K562 (cell line): Measurements from ENCODE around the gene UPK2. TPM values are rescaled to one million over a fixed set of nuclear protein-coding genes. Genes with fewer than 3 reads are reported as not detected.

Source experiments
- CAMTA2 ChIP-seq: fragments of 250-450 bp; sonication (Bioruptor Pico); conservative IDR thresholded peaks from 2 replicates; pipeline ENCODE4 v1.5.1; 2022
- CCNT2 ChIP-seq: IDR thresholded peaks from 2 replicates; pipeline ENCODE4 v1.6.1; 2011; ENCODE audit warnings: borderline replicate concordance, low read depth, mild to moderate bottlenecking, moderate library complexity, mixed read lengths, low read length; ENCODE audit not compliant: insufficient read length; ENCODE audit errors: extremely low read depth
- KAT8 ChIP-seq: fragments of 450-650 bp; IDR thresholded peaks from 2 replicates; pipeline ENCODE4 v1.6.1; 2016; ENCODE audit warnings: low read depth, mild to moderate bottlenecking
- MGA ChIP-seq: fragments of 450-650 bp; IDR thresholded peaks from 2 replicates; pipeline ENCODE4 v1.6.1; 2016; ENCODE audit warnings: mild to moderate bottlenecking, moderate library complexity
- MYBL2 ChIP-seq, 2 experiments: fragments of 450-650 bp in 1 of 2; sonication (generic) in 1 of 2; formaldehyde crosslinking in 1 of 2; IDR thresholded peaks; 2 replicates each; pipeline versions ENCODE4 v1.6.1 to v1.8.1; 2017 to 2022; ENCODE audit warnings: borderline replicate concordance in 1 of 2, inconsistent platforms in 1 of 2, low read depth in 1 of 2, mild to moderate bottlenecking in 1 of 2, missing genetic modification reagents in 1 of 2, moderate library complexity in 1 of 2
- NFIC ChIP-seq: fragments of 450-650 bp; IDR thresholded peaks from 2 replicates; pipeline ENCODE4 v1.6.1; 2017; ENCODE audit warnings: mild to moderate bottlenecking, inconsistent platforms
- TFAP4 ChIP-seq: sonication (generic); formaldehyde crosslinking; IDR thresholded peaks from 2 replicates; pipeline ENCODE4 v1.8.0; 2022; ENCODE audit warnings: missing genetic modification reagents, mild to moderate bottlenecking, moderate library complexity, borderline replicate concordance
- ZNF253 ChIP-seq: fragments of 250-450 bp; sonication (Bioruptor Pico); conservative IDR thresholded peaks from 2 replicates; pipeline ENCODE4 v1.6.1; 2021; ENCODE audit warnings: mild to moderate bottlenecking
- ZNF274 ChIP-seq: IDR thresholded peaks from 2 replicates; pipeline ENCODE4 v1.6.1; 2011; ENCODE audit warnings: low read depth, mild to moderate bottlenecking, low read length, moderate library complexity, borderline replicate concordance
- ZNF76 ChIP-seq: fragments of 250-450 bp; sonication (Bioruptor Pico); IDR thresholded peaks from 2 replicates; pipeline ENCODE4 v1.4.0; 2020; ENCODE audit warnings: mild to moderate bottlenecking, moderate library complexity, borderline replicate concordance
- polyA plus RNA-seq, 8 experiments: library from polyadenylated mRNA; depleted of rRNA in 4 of 8; stranded (reverse) in 5 of 8; unstranded in 3 of 8; fragments of >200 nt; fragmentation: Nextera tagmentation in 2 of 8; fragmentation: Illumina TruSeq in 1 of 8; extraction: Ambion mirVana in 2 of 8; extraction: Trizol in 1 of 8; gene quantifications; 2 replicates each; pipeline versions ENCODE4 v1.2.1 to v1.2.3, GENCODE V29; 2011 to 2014; ENCODE audit warnings: inconsistent platforms in 1 of 8, missing spikeins in 1 of 8
- total RNA-seq, 7 experiments: library from RNA; depleted of rRNA in 6 of 7; stranded (reverse); fragments of >200 nt in 6 of 7; fragmentation: Illumina TruSeq in 2 of 7; extraction: Trizol in 2 of 7; gene quantifications; 2 replicates each; pipeline versions ENCODE4 v1.2.1 to v1.2.3, GENCODE V29; 2011 to 2021; ENCODE audit warnings: low replicate concordance in 1 of 7
- TF ChIP-seq, protein P1 (sequence below): fragments of 450-650 bp; IDR thresholded peaks from 2 replicates; pipeline ENCODE4 v1.7.1; 2018; ENCODE audit warnings: mild to moderate bottlenecking, low read depth; ENCODE audit not compliant: partially characterized antibody

Gene UPK2
- total and polyA plus RNA-seq, 9 of the 15 experiments (the other 6 are each of a cell fraction or from before 2014, with no cell fraction given): not detected

GRCh38 chr11:118928101-118928869 is 27.8 kb upstream of the UPK2 start (continued):
- TF ChIP-seq CCNT2: peak; percentile 19
- peak; percentile 54; the same call in 1 of the 2 replicates for TF ChIP-seq TFAP4
- peak; percentile 9 for TF ChIP-seq NFIC
- no peak for TF ChIP-seq CAMTA2 (CRISPR knock-in tag)
- TF ChIP-seq MYBL2 (IDR thresholded peaks at IDR 0.05; ENCODE audit: low read depth): no peak
- TF ChIP-seq MYBL2 (CRISPR knock-in tag; IDR thresholded peaks at IDR 0.05; ENCODE audit: borderline replicate concordance): no peak
- no peak for TF ChIP-seq ZNF76 (CRISPR knock-in tag)
- TF ChIP-seq ZNF253 (CRISPR knock-in tag): no peak
- TF ChIP-seq MGA: no peak
- no peak for TF ChIP-seq ZNF274
- TF ChIP-seq, protein P1, sequence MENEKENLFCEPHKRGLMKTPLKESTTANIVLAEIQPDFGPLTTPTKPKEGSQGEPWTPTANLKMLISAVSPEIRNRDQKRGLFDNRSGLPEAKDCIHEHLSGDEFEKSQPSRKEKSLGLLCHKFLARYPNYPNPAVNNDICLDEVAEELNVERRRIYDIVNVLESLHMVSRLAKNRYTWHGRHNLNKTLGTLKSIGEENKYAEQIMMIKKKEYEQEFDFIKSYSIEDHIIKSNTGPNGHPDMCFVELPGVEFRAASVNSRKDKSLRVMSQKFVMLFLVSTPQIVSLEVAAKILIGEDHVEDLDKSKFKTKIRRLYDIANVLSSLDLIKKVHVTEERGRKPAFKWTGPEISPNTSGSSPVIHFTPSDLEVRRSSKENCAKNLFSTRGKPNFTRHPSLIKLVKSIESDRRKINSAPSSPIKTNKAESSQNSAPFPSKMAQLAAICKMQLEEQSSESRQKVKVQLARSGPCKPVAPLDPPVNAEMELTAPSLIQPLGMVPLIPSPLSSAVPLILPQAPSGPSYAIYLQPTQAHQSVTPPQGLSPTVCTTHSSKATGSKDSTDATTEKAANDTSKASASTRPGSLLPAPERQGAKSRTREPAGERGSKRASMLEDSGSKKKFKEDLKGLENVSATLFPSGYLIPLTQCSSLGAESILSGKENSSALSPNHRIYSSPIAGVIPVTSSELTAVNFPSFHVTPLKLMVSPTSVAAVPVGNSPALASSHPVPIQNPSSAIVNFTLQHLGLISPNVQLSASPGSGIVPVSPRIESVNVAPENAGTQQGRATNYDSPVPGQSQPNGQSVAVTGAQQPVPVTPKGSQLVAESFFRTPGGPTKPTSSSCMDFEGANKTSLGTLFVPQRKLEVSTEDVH: no peak
- no peak for TF ChIP-seq KAT8
